ENCODE measurements around the gene THBS3.

- TF ChIP-seq RFX5 (IDR thresholded peaks at IDR 0.05; ENCODE audit: low read depth, low read length) = no peak
- TF ChIP-seq MXI1 (IDR thresholded peaks at IDR 0.05; ENCODE audit: borderline replicate concordance, low read depth, low read length) = no peak
- TF ChIP-seq CTCF (conservative IDR thresholded peaks at IDR 0.05; ENCODE audit: low read depth, low read length) = no peak
- no peak for TF ChIP-seq MAFK (IDR thresholded peaks at IDR 0.05; ENCODE audit: low read depth, low read length)
- no peak for TF ChIP-seq SMC3 (IDR thresholded peaks at IDR 0.05; ENCODE audit: low read depth, low read length)
- no peak for TF ChIP-seq POLR2A (IDR thresholded peaks at IDR 0.05; ENCODE audit: low read depth, low read length)
These were observed 4.8 kb downstream of the THBS3 start for GRCh38 chr1:155202731-155203515.
